ENCODE results near the gene FOSL2. TPM values are rescaled to one million over a fixed set of nuclear protein-coding genes. Genes with fewer than 3 reads are reported as not detected.
"Not testable (repeated sequence)": the region's sequence is repeated elsewhere in the genome, so short reads cannot be mapped to it uniquely, and the experiment has no call there.

Gene FOSL2
- total and polyA plus RNA-seq, 2 donors, result 6.0 to 37.1 TPM

- peaks cover 0 to 6% of the 10 kb centered on the region in 2 donors for H3K9me3 ChIP-seq (ENCODE audit: control insufficient read depth in 2 of 2, insufficient read depth in 1 of 2, low read length in 1 of 2)
- H3K27ac ChIP-seq (ENCODE audit: low read depth in 1 of 2, low read length in 1 of 2), result no peak overlapping the region
- no peaks in the 10 kb centered on the region for H3K36me3 ChIP-seq (ENCODE audit: control insufficient read depth in 2 of 2, insufficient read depth in 2 of 2, low read length in 1 of 2)
- no peak overlapping the region for H3K4me3 ChIP-seq (ENCODE audit: low read length in 2 of 2)
- peaks cover 11 to 43% of the 10 kb centered on the region in 2 donors for H3K4me1 ChIP-seq (ENCODE audit: control insufficient read depth in 2 of 2, insufficient read depth in 2 of 2, low read length in 2 of 2)
- 9% methylated on average over 19 of the region's 19 CpGs for WGBS
- H3K27me3 ChIP-seq (ENCODE audit: control insufficient read depth in 2 of 2, insufficient read depth in 1 of 2, low read length in 1 of 2), result peaks cover 0 to 14% of the 10 kb centered on the region in 2 donors
- DNase-seq (ENCODE audit: low read depth in 6 of 9, low spot score in 9 of 9), result peak in 5 of 9 donors; percentile 32 to 77 (median 49)
These were observed 26.0 kb upstream of the FOSL2 start for GRCh38 chr2:28366496-28367282.

GRCh38 chr2:28367667-28368356 lies 24.8 kb upstream of the FOSL2 start:
- Histone ChIP-seq H3K4me1 (ENCODE audit: control insufficient read depth in 2 of 2, insufficient read depth in 2 of 2, low read length in 2 of 2) (peaks cover 11 to 41% of the 10 kb centered on the region in 2 donors), H3K27ac (ENCODE audit: low read depth in 1 of 2, low read length in 1 of 2) (no peak overlapping the region), H3K9me3 (ENCODE audit: control insufficient read depth in 2 of 2, insufficient read depth in 1 of 2, low read length in 1 of 2) (peaks cover 0 to 6% of the 10 kb centered on the region in 2 donors), H3K27me3 (ENCODE audit: control insufficient read depth in 2 of 2, insufficient read depth in 1 of 2, low read length in 1 of 2) (peaks cover 0 to 12% of the 10 kb centered on the region in 2 donors), H3K36me3 (ENCODE audit: control insufficient read depth in 2 of 2, insufficient read depth in 2 of 2, low read length in 1 of 2) (no peaks in the 10 kb centered on the region), H3K4me3 (ENCODE audit: low read length in 2 of 2) (no peak overlapping the region)
- no peak for DNase-seq (ENCODE audit: low read depth in 6 of 9, low spot score in 9 of 9)
- 88% methylated on average over 19 of the region's 19 CpGs for WGBS

- Histone ChIP-seq H3K4me1 (ENCODE audit: control insufficient read depth in 2 of 2, insufficient read depth in 2 of 2, low read length in 2 of 2) (peaks cover 11 to 35% of the 10 kb centered on the region in 2 donors), H3K36me3 (ENCODE audit: control insufficient read depth in 2 of 2, insufficient read depth in 2 of 2, low read length in 1 of 2) (no peaks in the 10 kb centered on the region), H3K4me3 (ENCODE audit: low read length in 2 of 2) (no peak overlapping the region), H3K9me3 (ENCODE audit: control insufficient read depth in 2 of 2, insufficient read depth in 1 of 2, low read length in 1 of 2) (peaks cover 0 to 6% of the 10 kb centered on the region in 2 donors), H3K27me3 (ENCODE audit: control insufficient read depth in 2 of 2, insufficient read depth in 1 of 2, low read length in 1 of 2) (peaks cover 0 to 10% of the 10 kb centered on the region in 2 donors), H3K27ac (ENCODE audit: low read depth in 1 of 2, low read length in 1 of 2) (no peak overlapping the region)
- WGBS, result 88% methylated on average over 9 of the region's 9 CpGs
- DNase-seq (ENCODE audit: low read depth in 6 of 9, low spot score in 9 of 9), result no peak
These were observed 24.3 kb upstream of the FOSL2 start for GRCh38 chr2:28368357-28368798.

- WGBS, result 74% methylated on average over 5 of the region's 5 CpGs
- peaks cover 11 to 34% of the 10 kb centered on the region in 2 donors for H3K4me1 ChIP-seq (ENCODE audit: control insufficient read depth in 2 of 2, insufficient read depth in 2 of 2, low read length in 2 of 2)
- no peak overlapping the region for H3K27ac ChIP-seq (ENCODE audit: low read depth in 1 of 2, low read length in 1 of 2)
- no peak overlapping the region for H3K4me3 ChIP-seq (ENCODE audit: low read length in 2 of 2)
- H3K36me3 ChIP-seq (ENCODE audit: control insufficient read depth in 2 of 2, insufficient read depth in 2 of 2, low read length in 1 of 2), result no peaks in the 10 kb centered on the region
- no peak for DNase-seq (ENCODE audit: low read depth in 6 of 9, low spot score in 9 of 9)
- peaks cover 0 to 6% of the 10 kb centered on the region in 2 donors for H3K9me3 ChIP-seq (ENCODE audit: control insufficient read depth in 2 of 2, insufficient read depth in 1 of 2, low read length in 1 of 2)
- peaks cover 0 to 10% of the 10 kb centered on the region in 2 donors for H3K27me3 ChIP-seq (ENCODE audit: control insufficient read depth in 2 of 2, insufficient read depth in 1 of 2, low read length in 1 of 2)
These were observed 23.3 kb upstream of the FOSL2 start for GRCh38 chr2:28369358-28369757.

- Histone ChIP-seq H3K27ac (ENCODE audit: low read depth in 1 of 2, low read length in 1 of 2) (no peak overlapping the region), H3K27me3 (ENCODE audit: control insufficient read depth in 2 of 2, insufficient read depth in 1 of 2, low read length in 1 of 2) (peaks cover 0 to 10% of the 10 kb centered on the region in 2 donors), H3K4me1 (ENCODE audit: control insufficient read depth in 2 of 2, insufficient read depth in 2 of 2, low read length in 2 of 2) (peaks cover 11 to 26% of the 10 kb centered on the region in 2 donors), H3K9me3 (ENCODE audit: control insufficient read depth in 2 of 2, insufficient read depth in 1 of 2, low read length in 1 of 2) (peaks cover 0 to 6% of the 10 kb centered on the region in 2 donors), H3K4me3 (ENCODE audit: low read length in 2 of 2) (no peak overlapping the region), H3K36me3 (ENCODE audit: control insufficient read depth in 2 of 2, insufficient read depth in 2 of 2, low read length in 1 of 2) (no peaks in the 10 kb centered on the region)
- DNase-seq (ENCODE audit: low read depth in 6 of 9, low spot score in 9 of 9), result no peak
- WGBS, result 93% methylated on average over 3 of the region's 3 CpGs
These were observed 22.3 kb upstream of the FOSL2 start for GRCh38 chr2:28370354-28370753.

- peaks cover 4 to 12% of the 10 kb centered on the region in 2 donors for H3K4me1 ChIP-seq (ENCODE audit: control insufficient read depth in 2 of 2, insufficient read depth in 2 of 2, low read length in 2 of 2)
- 97% methylated on average over 4 of the region's 4 CpGs for WGBS
These were observed 20.9 kb upstream of the FOSL2 start for GRCh38 chr2:28371728-28372127.

GRCh38 chr2:28373854-28374253 lies 18.8 kb upstream of the FOSL2 start:
- Histone ChIP-seq H3K27me3 (ENCODE audit: control insufficient read depth in 2 of 2, insufficient read depth in 1 of 2, low read length in 1 of 2) (peaks cover 0 to 12% of the 10 kb centered on the region in 2 donors), H3K27ac (ENCODE audit: low read depth in 1 of 2, low read length in 1 of 2) (no peak overlapping the region), H3K36me3 (ENCODE audit: control insufficient read depth in 2 of 2, insufficient read depth in 2 of 2, low read length in 1 of 2) (no peaks in the 10 kb centered on the region), H3K9me3 (ENCODE audit: control insufficient read depth in 2 of 2, insufficient read depth in 1 of 2, low read length in 1 of 2) (no peaks in the 10 kb centered on the region), H3K4me1 (ENCODE audit: control insufficient read depth in 2 of 2, insufficient read depth in 2 of 2, low read length in 2 of 2) (peaks cover 0 to 16% of the 10 kb centered on the region in 2 donors), H3K4me3 (ENCODE audit: low read length in 2 of 2) (no peak overlapping the region)
- 97% methylated on average over 4 of the region's 4 CpGs for WGBS
- no peak for DNase-seq (ENCODE audit: low read depth in 6 of 9, low spot score in 9 of 9)

More at GRCh38 chr2:28371728-28372127, 20.9 kb upstream of the FOSL2 start:
- H3K4me3 ChIP-seq (ENCODE audit: low read length in 2 of 2); H3K27me3 ChIP-seq (ENCODE audit: control insufficient read depth in 2 of 2, insufficient read depth in 1 of 2, low read length in 1 of 2); DNase-seq (ENCODE audit: low read depth in 6 of 9, low spot score in 9 of 9); H3K36me3 ChIP-seq (ENCODE audit: control insufficient read depth in 2 of 2, insufficient read depth in 2 of 2, low read length in 1 of 2); H3K9me3 ChIP-seq (ENCODE audit: control insufficient read depth in 2 of 2, insufficient read depth in 1 of 2, low read length in 1 of 2); H3K27ac ChIP-seq (ENCODE audit: low read depth in 1 of 2, low read length in 1 of 2): not testable (repeated sequence)

- no peak for DNase-seq (ENCODE audit: low read depth in 6 of 9, low spot score in 9 of 9)
- Histone ChIP-seq H3K36me3 (ENCODE audit: control insufficient read depth in 2 of 2, insufficient read depth in 2 of 2, low read length in 1 of 2) (no peaks in the 10 kb centered on the region), H3K4me1 (ENCODE audit: control insufficient read depth in 2 of 2, insufficient read depth in 2 of 2, low read length in 2 of 2) (peaks cover 3 to 18% of the 10 kb centered on the region in 2 donors), H3K27ac (ENCODE audit: low read depth in 1 of 2, low read length in 1 of 2) (no peak overlapping the region), H3K27me3 (ENCODE audit: control insufficient read depth in 2 of 2, insufficient read depth in 1 of 2, low read length in 1 of 2) (peaks cover 0 to 10% of the 10 kb centered on the region in 2 donors), H3K9me3 (ENCODE audit: control insufficient read depth in 2 of 2, insufficient read depth in 1 of 2, low read length in 1 of 2) (no peaks in the 10 kb centered on the region), H3K4me3 (ENCODE audit: low read length in 2 of 2) (no peak overlapping the region)
- WGBS, result 97% methylated on average over 5 of the region's 5 CpGs
These were observed 18.3 kb upstream of the FOSL2 start for GRCh38 chr2:28374331-28374730.

GRCh38 chr2:28375236-28375635 lies 17.4 kb upstream of the FOSL2 start:
- no peak for DNase-seq (ENCODE audit: low read depth in 6 of 9, low spot score in 9 of 9)
- H3K36me3 ChIP-seq (ENCODE audit: control insufficient read depth in 2 of 2, insufficient read depth in 2 of 2, low read length in 1 of 2), result no peaks in the 10 kb centered on the region
- no peak overlapping the region for H3K27ac ChIP-seq (ENCODE audit: low read depth in 1 of 2, low read length in 1 of 2)
- H3K27me3 ChIP-seq (ENCODE audit: control insufficient read depth in 2 of 2, insufficient read depth in 1 of 2, low read length in 1 of 2), result peaks cover 0 to 9% of the 10 kb centered on the region in 2 donors
- 96% methylated on average over 3 of the region's 3 CpGs for WGBS
- no peak overlapping the region for H3K4me3 ChIP-seq (ENCODE audit: low read length in 2 of 2)
- peaks cover 3 to 26% of the 10 kb centered on the region in 2 donors for H3K4me1 ChIP-seq (ENCODE audit: control insufficient read depth in 2 of 2, insufficient read depth in 2 of 2, low read length in 2 of 2)
- H3K9me3 ChIP-seq (ENCODE audit: control insufficient read depth in 2 of 2, insufficient read depth in 1 of 2, low read length in 1 of 2), result no peaks in the 10 kb centered on the region

Data from thymus (tissue), 11 donors.